Right lobe of liver (tissue), 6 donors: ENCODE measurements around the gene PLEKHM1. TPM values are rescaled to one million over a fixed set of nuclear protein-coding genes. Genes with fewer than 3 reads are reported as not detected.
A peak's percentile ranks its signal among the peaks of the same experiment; 100 is the strongest.

Experiments
- ATAC-seq, 4 donors: fragments of 200-7000 bp; cut with Tn5 transposase; one replicate each; pipeline ENCODE4 v1.9.1; 2020; ENCODE audit warnings: mild to moderate bottlenecking in 4 of 4, moderate library complexity in 4 of 4
- DNase-seq, 3 donors: peaks; one replicate each; pipeline ENCODE4 v3.0.0-alpha.2; 2020
- H3K27ac ChIP-seq, 3 donors: fragments of 200-600 bp; one replicate each; pipeline ENCODE4 v1.8.0; 2022
- H3K27me3 ChIP-seq, 2 donors: fragments of 200-600 bp; one replicate each; pipeline ENCODE4 v1.8.0; 2022
- H3K36me3 ChIP-seq, 4 donors: fragments of 200-600 bp; sonication (generic) in 1 of 4; one replicate each; pipeline versions ENCODE4 v1.5.1 to v1.8.0; 2017 to 2022; ENCODE audit warnings: control low read depth in 1 of 4
- H3K4me1 ChIP-seq, 4 donors: fragments of 200-600 bp; sonication (generic) in 1 of 4; one replicate each; pipeline versions ENCODE4 v1.5.1 to v1.8.0; 2017 to 2022; ENCODE audit warnings: control low read depth in 1 of 4
- H3K4me3 ChIP-seq, 3 donors: fragments of 200-600 bp; one replicate each; pipeline ENCODE4 v1.8.0; 2022
- H3K9me3 ChIP-seq, 4 donors: fragments of 200-600 bp; sonication (generic) in 1 of 4; one replicate each; pipeline versions ENCODE4 v1.5.1 to v1.8.0; 2017 to 2022; ENCODE audit warnings: control low read depth in 1 of 4
- CTCF ChIP-seq, 4 donors: fragments of 200-600 bp in 3 of 4; fragments of 450-650 bp in 1 of 4; IDR thresholded peaks; one replicate each; pipeline versions ENCODE4 v1.5.1 to v1.8.0; 2016 to 2022; ENCODE audit warnings: antibody characterized with exemption in 4 of 4, mild to moderate bottlenecking in 2 of 4
- POLR2A ChIP-seq: fragments of 450-650 bp; IDR thresholded peaks from one replicate; pipeline ENCODE4 v1.6.1; 2017; ENCODE audit warnings: antibody characterized with exemption, mild to moderate bottlenecking
- WGBS: methylation state at CpG from one replicate; pipeline ENCODE4 v1.1.6; 2018; ENCODE audit warnings: low coverage, low lambda C conversion rate; ENCODE audit not compliant: insufficient coverage; ENCODE audit errors: missing lambda C conversion rate; 5-methylcytosine and 5-hydroxymethylcytosine counted together
- intact Hi-C, 2 donors: fragments of 100-400 bp; cut with DNase I; formaldehyde crosslinking; loops; one replicate each; pipeline versions ENCODE4 v1.11.2 to v1.14.1; 2022
- total RNA-seq, 6 experiments: library from RNA; depleted of rRNA in 2 of 6; stranded (reverse); fragments of >200 nt in 2 of 6; fragmentation: NEBNext Ultra II Directional in 3 of 6; extraction: Animal tissue kit (Norgen Biotek cat#: 25700) in 3 of 6; gene quantifications; one replicate each; pipeline versions ENCODE4 v1.1.0 to v1.2.4, GENCODE V29; 2016 to 2023
- donor health status: DM: no; HTN: yes; CAD: no.
- donor health status: DM: no; HTN: no; CAD: no.
- donor health status: DM: no; HTN: no; CAD: no.
- donor health status: DM: no; HTN: yes; CAD: no.
- donor health status: DM: no; HTN: yes; CAD: no.

The PLEKHM1 gene
- total RNA-seq, 6 experiments from 2014 or later: 11.9 to 27.5 (median 23.1) TPM

- Histone ChIP-seq H3K9me3 (no peaks in the 10 kb centered on the region), H3K36me3 (no peaks in the 10 kb centered on the region), H3K4me1 (peaks cover 0 to 7% (median 0%) of the 10 kb centered on the region in 4 donors), H3K27ac (no peak overlapping the region), H3K27me3 (no peaks in the 10 kb centered on the region), H3K4me3 (no peak overlapping the region)
- intact Hi-C loops: no loop called here
- peak in 1 of 3 donors; percentile 50 for DNase-seq
- ATAC-seq: peak in 1 of 4 donors; percentile 7
- WGBS: 93% methylated on average over 19 of the region's 50 CpGs
- TF ChIP-seq POLR2A: no peak
- TF ChIP-seq CTCF (IDR thresholded peaks at IDR 0.05): no peak
Observed at GRCh38 chr17:45396496-45397205, 93.9 kb downstream of the PLEKHM1 start.

- Histone ChIP-seq H3K27me3 (no peaks in the 10 kb centered on the region), H3K9me3 (no peaks in the 10 kb centered on the region), H3K4me1 (peaks cover 0 to 7% (median 0%) of the 10 kb centered on the region in 4 donors), H3K4me3 (no peak overlapping the region), H3K27ac (no peak overlapping the region), H3K36me3 (no peaks in the 10 kb centered on the region)
- DNase-seq (peak in 1 of 3 donors; percentile 56), ATAC-seq (peak in 1 of 4 donors; percentile 3)
- intact Hi-C loops: no loop called here
- TF ChIP-seq CTCF (IDR thresholded peaks at IDR 0.05) (no peak), POLR2A (no peak)
- WGBS: 93% methylated on average over 23 of the region's 60 CpGs
Observed at GRCh38 chr17:45395569-45396415, 94.7 kb downstream of the PLEKHM1 start.

DNA sequence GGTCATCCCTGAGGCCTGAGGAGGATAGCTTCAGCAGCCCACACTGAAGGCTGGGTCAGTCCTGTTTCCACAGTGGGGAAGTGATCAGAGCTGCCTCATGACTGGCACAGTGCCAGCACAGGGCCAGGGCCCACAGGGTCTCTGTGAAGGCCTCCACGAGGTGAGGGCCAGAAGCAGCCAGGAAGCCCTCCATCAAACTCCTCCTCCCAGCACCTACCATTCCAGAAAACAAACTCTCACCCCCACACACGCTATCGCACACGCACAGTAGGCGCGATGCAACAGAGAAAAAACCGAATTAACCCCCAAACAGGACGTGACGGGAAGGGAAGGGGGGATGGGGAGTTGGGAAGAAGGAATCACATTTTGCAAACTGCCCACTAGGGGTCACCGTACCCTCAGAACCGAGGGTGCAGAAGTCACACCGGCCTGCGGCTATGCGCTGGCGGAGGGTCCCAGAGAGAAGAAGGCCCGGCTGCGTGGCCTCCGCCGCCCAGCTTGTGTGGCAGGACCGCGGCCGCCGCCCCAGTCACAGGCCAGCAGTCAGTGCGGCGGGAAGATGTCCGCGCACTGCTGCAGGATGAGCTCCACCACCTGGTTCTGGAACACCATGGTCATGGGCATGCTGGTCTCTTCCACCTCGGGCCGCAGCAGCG is 95.5 kb downstream of the PLEKHM1 start:
- Histone ChIP-seq H3K36me3 (no peaks in the 10 kb centered on the region), H3K27ac (no peak overlapping the region), H3K9me3 (no peaks in the 10 kb centered on the region), H3K4me1 (peaks cover 0 to 7% (median 0%) of the 10 kb centered on the region in 4 donors), H3K4me3 (no peak overlapping the region), H3K27me3 (no peaks in the 10 kb centered on the region)
- DNase-seq (peak; percentile 49 to 62 (median 59)), ATAC-seq (peak; percentile 74 to 90 (median 86))
- intact Hi-C loops: no loop called here
- TF ChIP-seq POLR2A (no peak), CTCF (IDR thresholded peaks at IDR 0.05) (peak; percentile 66 to 74 (median 71))
- WGBS: 5% methylated on average over 14 of the region's 30 CpGs

DNA sequence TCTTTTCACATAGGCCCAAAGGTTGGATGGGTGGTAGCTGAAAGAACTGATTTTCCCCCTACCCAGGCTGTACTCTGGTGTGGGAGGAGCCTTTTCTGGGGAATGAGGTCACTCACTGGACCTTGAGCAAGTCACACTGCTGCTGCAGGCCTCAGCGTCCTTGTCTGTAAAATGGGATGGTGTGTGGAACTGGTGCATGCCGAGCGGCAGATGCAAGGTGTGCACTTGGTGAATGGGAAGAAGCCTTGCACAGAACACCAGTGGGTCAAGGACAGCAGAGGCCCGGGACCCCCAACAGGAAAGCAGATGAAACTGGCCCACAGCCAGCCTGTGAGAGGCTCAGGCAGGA is 96.0 kb downstream of the PLEKHM1 start:
- Histone ChIP-seq H3K36me3 (no peaks in the 10 kb centered on the region), H3K4me3 (no peak overlapping the region), H3K27ac (no peak overlapping the region), H3K9me3 (no peaks in the 10 kb centered on the region), H3K4me1 (peaks cover 0 to 7% (median 0%) of the 10 kb centered on the region in 4 donors), H3K27me3 (no peaks in the 10 kb centered on the region)
- 72% methylated on average over 3 of the region's 4 CpGs for WGBS
- ATAC-seq (no peak), DNase-seq (no peak)
- TF ChIP-seq POLR2A (no peak), CTCF (IDR thresholded peaks at IDR 0.05) (no peak)
- intact Hi-C loops: no loop called here
